RWPE2 (cell line): ENCODE data around the gene ZCCHC7.

Experiments used
- ATAC-seq: fragments of 200-7000 bp; cut with Tn5 transposase; 3 replicates; pipeline ENCODE4 v1.9.1; 2021; ENCODE audit warnings: low read depth
- DNase-seq: peaks from one replicate; pipeline ENCODE4 v3.0.0-alpha.2; 2020; ENCODE audit warnings: low spot score
- H3K27ac ChIP-seq: fragments of 450-650 bp; 2 replicates; pipeline ENCODE4 v1.5.1; 2017; ENCODE audit warnings: mild to moderate bottlenecking; ENCODE audit not compliant: poor library complexity, severe bottlenecking
- H3K27me3 ChIP-seq: fragments of 250-450 bp; sonication (Bioruptor Pico); 2 replicates; pipeline ENCODE4 v1.5.1; 2021; ENCODE audit warnings: mild to moderate bottlenecking, moderate library complexity; ENCODE audit not compliant: insufficient read depth, poor library complexity, severe bottlenecking
- H3K36me3 ChIP-seq: fragments of 250-450 bp; sonication (Bioruptor Pico); 2 replicates; pipeline ENCODE4 v1.5.1; 2020; ENCODE audit warnings: low read depth, mild to moderate bottlenecking, moderate library complexity
- H3K4me1 ChIP-seq: fragments of 250-450 bp; sonication (Bioruptor Pico); 2 replicates; pipeline ENCODE4 v1.5.1; 2021; ENCODE audit warnings: mild to moderate bottlenecking, moderate library complexity; ENCODE audit not compliant: insufficient read depth, poor library complexity, severe bottlenecking
- H3K4me3 ChIP-seq: fragments of 250-450 bp; sonication (Bioruptor Pico); 2 replicates; pipeline ENCODE4 v1.5.1; 2021; ENCODE audit warnings: mild to moderate bottlenecking, moderate library complexity; ENCODE audit not compliant: severe bottlenecking
- H3K9me3 ChIP-seq: fragments of 250-450 bp; sonication (Bioruptor Pico); 2 replicates; pipeline ENCODE4 v1.5.1; 2021; ENCODE audit warnings: mild to moderate bottlenecking, moderate library complexity; ENCODE audit not compliant: severe bottlenecking
- TF ChIP-seq, protein P1 (sequence below): fragments of 450-650 bp; IDR thresholded peaks from one replicate; pipeline ENCODE4 v1.5.1; 2017; ENCODE audit warnings: mild to moderate bottlenecking, moderate library complexity; ENCODE audit not compliant: poor library complexity, severe bottlenecking

ZCCHC7 gene

DNA sequence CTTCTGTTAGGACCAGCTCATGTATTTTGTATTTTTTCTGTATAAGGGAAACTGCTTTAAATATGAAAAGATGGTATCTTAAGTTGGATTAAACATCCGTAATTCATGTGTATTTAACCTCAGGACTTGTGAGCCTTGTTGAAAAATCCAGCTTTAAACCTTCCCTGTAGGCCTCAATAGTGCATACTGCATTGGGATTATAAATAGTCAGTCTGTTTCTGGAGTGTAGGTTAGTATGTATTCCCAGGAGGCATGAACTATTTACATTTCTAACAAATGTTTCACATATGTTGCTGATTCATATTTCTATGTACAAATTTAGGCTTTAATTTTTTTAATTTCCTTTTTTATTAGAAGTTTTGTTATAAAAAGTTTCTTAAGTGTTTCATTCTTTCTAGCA, 164.3 kb downstream of the ZCCHC7 start:
- no peaks in the 10 kb centered on the region for H3K36me3 ChIP-seq
- no peaks in the 10 kb centered on the region for H3K9me3 ChIP-seq
- no peak overlapping the region for H3K4me3 ChIP-seq
- H3K4me1 ChIP-seq = peaks cover 13% of the 10 kb centered on the region
- TF ChIP-seq, protein P1, sequence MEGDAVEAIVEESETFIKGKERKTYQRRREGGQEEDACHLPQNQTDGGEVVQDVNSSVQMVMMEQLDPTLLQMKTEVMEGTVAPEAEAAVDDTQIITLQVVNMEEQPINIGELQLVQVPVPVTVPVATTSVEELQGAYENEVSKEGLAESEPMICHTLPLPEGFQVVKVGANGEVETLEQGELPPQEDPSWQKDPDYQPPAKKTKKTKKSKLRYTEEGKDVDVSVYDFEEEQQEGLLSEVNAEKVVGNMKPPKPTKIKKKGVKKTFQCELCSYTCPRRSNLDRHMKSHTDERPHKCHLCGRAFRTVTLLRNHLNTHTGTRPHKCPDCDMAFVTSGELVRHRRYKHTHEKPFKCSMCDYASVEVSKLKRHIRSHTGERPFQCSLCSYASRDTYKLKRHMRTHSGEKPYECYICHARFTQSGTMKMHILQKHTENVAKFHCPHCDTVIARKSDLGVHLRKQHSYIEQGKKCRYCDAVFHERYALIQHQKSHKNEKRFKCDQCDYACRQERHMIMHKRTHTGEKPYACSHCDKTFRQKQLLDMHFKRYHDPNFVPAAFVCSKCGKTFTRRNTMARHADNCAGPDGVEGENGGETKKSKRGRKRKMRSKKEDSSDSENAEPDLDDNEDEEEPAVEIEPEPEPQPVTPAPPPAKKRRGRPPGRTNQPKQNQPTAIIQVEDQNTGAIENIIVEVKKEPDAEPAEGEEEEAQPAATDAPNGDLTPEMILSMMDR = no peak
- no peak overlapping the region for H3K27ac ChIP-seq
- DNase-seq (no peak), ATAC-seq (no peak)
- H3K27me3 ChIP-seq = no peaks in the 10 kb centered on the region

DNA sequence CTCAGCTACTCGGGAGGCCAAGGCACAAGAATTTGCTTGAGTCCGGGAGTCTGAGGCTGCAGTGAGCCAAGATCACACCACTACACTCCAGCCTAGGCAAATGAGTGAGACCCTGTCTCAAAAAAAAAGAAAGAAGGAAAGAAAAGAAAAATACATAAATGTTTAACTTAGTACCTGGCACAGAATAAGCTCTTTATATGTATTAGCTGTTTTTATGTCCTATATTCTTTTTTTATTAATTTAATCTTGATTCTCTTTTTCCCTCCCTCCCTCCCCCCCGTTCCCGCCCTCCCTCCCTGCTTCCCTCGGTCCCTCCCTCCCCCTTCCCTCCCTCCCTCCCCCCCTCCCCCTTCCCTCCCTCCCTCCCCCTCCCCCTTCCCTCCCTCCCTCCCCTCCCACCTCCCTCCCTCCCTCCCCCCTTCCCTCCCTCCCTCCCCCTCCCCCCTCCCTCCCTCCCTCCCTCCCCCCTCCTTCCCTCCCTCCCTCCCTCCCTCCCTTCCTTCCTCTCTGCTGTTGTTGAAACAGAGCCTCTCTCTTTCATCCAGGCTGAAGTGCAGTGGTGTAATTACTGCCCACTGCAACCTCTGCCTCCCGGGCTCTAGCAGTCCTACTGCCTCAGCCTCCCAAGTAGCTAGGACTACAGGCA, 166.3 kb downstream of the ZCCHC7 start:
- ATAC-seq (no peak), DNase-seq (no peak)
- Histone ChIP-seq H3K27ac (no peak overlapping the region), H3K27me3 (no peaks in the 10 kb centered on the region), H3K4me3 (no peak overlapping the region), H3K4me1 (peaks cover 27% of the 10 kb centered on the region), H3K9me3 (no peaks in the 10 kb centered on the region), H3K36me3 (no peaks in the 10 kb centered on the region)
- TF ChIP-seq, protein P1 = no peak

DNA sequence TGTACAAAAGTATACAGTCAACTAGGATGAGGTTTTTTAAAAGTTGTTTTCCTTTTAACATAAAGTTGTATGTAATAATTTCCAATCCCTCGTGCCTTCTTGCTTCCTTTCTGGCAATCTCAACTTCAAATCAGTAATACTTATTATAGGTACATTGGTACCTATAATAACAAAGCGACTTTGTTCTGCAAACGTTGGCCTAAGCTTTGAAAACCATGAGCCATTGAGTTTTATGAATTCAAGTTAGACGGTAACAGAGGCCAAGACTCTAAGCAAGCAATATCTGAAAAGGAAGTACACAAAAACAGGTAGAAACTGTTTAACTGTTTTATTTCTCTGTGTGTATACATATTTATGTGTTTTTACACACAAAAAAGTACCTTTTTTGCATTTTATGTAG, 166.9 kb downstream of the ZCCHC7 start:
- H3K27me3 ChIP-seq = no peaks in the 10 kb centered on the region
- no peak overlapping the region for H3K4me3 ChIP-seq
- no peaks in the 10 kb centered on the region for H3K9me3 ChIP-seq
- no peak for ATAC-seq
- H3K36me3 ChIP-seq = no peaks in the 10 kb centered on the region
- no peak for DNase-seq
- TF ChIP-seq, protein P1 = no peak
- H3K4me1 ChIP-seq = peaks cover 28% of the 10 kb centered on the region
- no peak overlapping the region for H3K27ac ChIP-seq

DNA sequence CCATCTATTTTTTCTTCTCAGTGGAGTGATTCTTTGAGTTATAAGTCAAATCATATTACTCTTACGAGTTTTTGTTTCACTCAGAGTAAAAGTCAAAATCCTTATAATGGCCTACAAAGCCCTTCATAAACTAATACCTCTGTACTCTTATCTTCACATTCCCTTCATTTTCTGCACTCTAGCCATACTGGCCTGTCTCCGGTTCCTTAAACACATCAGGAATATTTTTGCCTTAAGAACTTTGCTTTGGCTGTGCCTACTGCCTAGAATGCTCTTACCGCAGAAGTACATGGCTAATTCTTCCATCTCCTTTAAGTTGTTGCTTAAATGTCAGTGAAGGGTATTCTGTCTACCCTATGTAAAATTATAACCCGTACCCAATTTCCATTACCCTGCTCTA, 169.3 kb downstream of the ZCCHC7 start:
- H3K27me3 ChIP-seq = no peaks in the 10 kb centered on the region
- no peak for ATAC-seq
- peak overlapping the region; percentile 89 for H3K27ac ChIP-seq
- peaks cover 32% of the 10 kb centered on the region for H3K4me1 ChIP-seq
- DNase-seq = no peak
- TF ChIP-seq, protein P1 = no peak
- H3K4me3 ChIP-seq = no peak overlapping the region
- no peaks in the 10 kb centered on the region for H3K9me3 ChIP-seq
- H3K36me3 ChIP-seq = no peaks in the 10 kb centered on the region

DNA sequence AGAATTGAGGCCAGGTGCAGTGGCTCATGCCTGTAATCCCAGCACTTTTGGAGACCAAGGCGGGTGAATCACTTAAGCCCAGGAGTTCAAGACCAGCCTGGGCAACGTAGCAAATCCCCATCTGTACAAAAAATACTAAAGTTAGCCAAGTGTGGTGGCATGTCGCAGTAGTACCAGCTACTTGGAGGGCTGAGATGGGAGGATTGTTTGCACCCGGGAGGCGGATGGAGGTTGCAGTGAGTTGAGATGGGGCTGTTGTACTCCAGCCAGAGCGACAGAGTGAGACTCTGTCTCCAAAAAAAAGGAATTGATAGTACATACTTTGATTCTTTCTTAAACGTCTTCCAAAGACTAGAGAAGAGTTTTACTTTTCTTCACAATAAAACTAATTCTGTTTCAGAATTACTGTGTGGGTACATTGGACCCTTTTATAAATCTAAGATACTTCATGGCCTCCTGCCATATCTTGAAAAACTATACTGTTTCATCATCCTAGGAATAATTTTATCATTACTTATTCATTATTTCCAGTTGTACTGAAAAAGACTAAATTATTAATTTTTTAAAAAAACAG, 170.1 kb downstream of the ZCCHC7 start:
- Histone ChIP-seq H3K27ac (peak overlapping the region; percentile 89), H3K27me3 (no peaks in the 10 kb centered on the region), H3K36me3 (no peaks in the 10 kb centered on the region), H3K4me3 (peak overlapping the region; percentile 26), H3K4me1 (peaks cover 32% of the 10 kb centered on the region), H3K9me3 (no peaks in the 10 kb centered on the region)
- TF ChIP-seq, protein P1 = no peak
- no peak for DNase-seq
- no peak for ATAC-seq
